Transverse colon (tissue), 3 donors: ENCODE results near the gene UMAD1.

Experiments used
- POLR2A ChIP-seq: fragments of 450-650 bp; IDR thresholded peaks from one replicate; pipeline ENCODE4 v1.6.1; 2016; ENCODE audit warnings: antibody characterized with exemption, mild to moderate bottlenecking, moderate library complexity
- TF ChIP-seq, protein P1 (sequence below), 5 experiments: fragments of 200-600 bp in 3 of 5; fragments of 450-650 bp in 2 of 5; sonication (generic) in 3 of 5; IDR thresholded peaks; 1 replicate in 2 of 5; 2 replicates in 3 of 5; pipeline ENCODE4 v1.5.1; 2016 to 2017; ENCODE audit warnings: antibody characterized with exemption in 5 of 5, inconsistent platforms in 3 of 5, mild to moderate bottlenecking in 2 of 5, moderate library complexity in 1 of 5

DNA sequence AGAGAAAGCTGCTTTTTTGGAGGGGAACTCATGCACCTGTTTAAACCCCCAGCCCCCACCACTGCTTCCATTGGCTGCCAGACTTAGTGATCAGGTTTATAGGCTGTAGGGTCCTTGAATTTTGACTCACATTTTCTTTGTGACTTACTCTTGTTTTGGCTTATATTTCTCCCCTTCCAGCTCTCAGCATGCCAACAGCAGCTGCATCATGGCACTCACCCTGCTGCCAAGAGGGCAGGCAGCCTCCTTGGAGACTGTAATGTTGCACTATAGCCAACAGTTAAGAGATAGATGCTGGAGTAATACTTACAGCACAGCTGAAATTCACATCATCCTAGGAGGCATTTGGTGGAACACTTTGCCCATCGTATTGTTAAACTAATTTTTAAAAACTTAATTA, 230.0 kb downstream of the UMAD1 start:
- TF ChIP-seq, protein P1, sequence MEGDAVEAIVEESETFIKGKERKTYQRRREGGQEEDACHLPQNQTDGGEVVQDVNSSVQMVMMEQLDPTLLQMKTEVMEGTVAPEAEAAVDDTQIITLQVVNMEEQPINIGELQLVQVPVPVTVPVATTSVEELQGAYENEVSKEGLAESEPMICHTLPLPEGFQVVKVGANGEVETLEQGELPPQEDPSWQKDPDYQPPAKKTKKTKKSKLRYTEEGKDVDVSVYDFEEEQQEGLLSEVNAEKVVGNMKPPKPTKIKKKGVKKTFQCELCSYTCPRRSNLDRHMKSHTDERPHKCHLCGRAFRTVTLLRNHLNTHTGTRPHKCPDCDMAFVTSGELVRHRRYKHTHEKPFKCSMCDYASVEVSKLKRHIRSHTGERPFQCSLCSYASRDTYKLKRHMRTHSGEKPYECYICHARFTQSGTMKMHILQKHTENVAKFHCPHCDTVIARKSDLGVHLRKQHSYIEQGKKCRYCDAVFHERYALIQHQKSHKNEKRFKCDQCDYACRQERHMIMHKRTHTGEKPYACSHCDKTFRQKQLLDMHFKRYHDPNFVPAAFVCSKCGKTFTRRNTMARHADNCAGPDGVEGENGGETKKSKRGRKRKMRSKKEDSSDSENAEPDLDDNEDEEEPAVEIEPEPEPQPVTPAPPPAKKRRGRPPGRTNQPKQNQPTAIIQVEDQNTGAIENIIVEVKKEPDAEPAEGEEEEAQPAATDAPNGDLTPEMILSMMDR (IDR thresholded peaks at IDR 0.05): no peak
- no peak for TF ChIP-seq POLR2A
